K562 (cell line): ENCODE measurements around the gene HIVEP3. TPM values are rescaled to one million over a fixed set of nuclear protein-coding genes. Genes with fewer than 3 reads are reported as not detected.
A peak's percentile ranks its signal among the peaks of the same experiment; 100 is the strongest.

Source experiments
- ATAC-seq: fragments of 200-7000 bp; cut with Tn5 transposase; 3 replicates; pipeline ENCODE4 v1.9.1; 2020; ENCODE audit warnings: moderate library complexity
- BruUV-seq: library from RNA; stranded (reverse); fragments of 400-500 nt; replicated peaks from 2 replicates; lab custom pipeline; 2021; lab: Mats Ljungman, UMichigan
- CTCF ChIA-PET: fragments of 300-600 bp; formaldehyde crosslinking; extraction: SDS; loops from one replicate; lab custom pipeline; 2021; ENCODE audit warnings: low intra/inter-chr PET ratio; lab: Yijun Ruan, JAX
- POLR2A ChIA-PET: fragments of 300-600, 350-650 bp; sonication (Branson Sonifier 250); formaldehyde crosslinking; extraction: SDS; loops from one replicate; lab custom pipeline; 2021; ENCODE audit warnings: antibody characterized with exemption, inconsistent platforms; lab: Yijun Ruan, JAX
- DNase-seq, 4 experiments: peaks; one replicate each; pipeline versions ENCODE4 v3.0.0 to v3.0.0-alpha.2; 2011 to 2018; ENCODE audit warnings: low spot score in 3 of 4, mixed read lengths in 3 of 4; ENCODE audit errors: extremely low read depth in 1 of 4
- FAIRE-seq: peaks from 2 replicates; lab custom pipeline; 2011; peaks lifted over from hg19 to GRCh38; lab: Jason Lieb, UNC
- H2AFZ ChIP-seq: 2 replicates; pipeline ENCODE4 v1.6.0; 2011; ENCODE audit warnings: low read depth, low read length, control low read depth, inconsistent platforms
- H3K27ac ChIP-seq: fragments of 200-600 bp; 3 replicates; pipeline ENCODE4 v1.8.0; 2011; ENCODE audit warnings: low read depth, mild to moderate bottlenecking, control low read depth, inconsistent platforms, low read length, moderate library complexity, mixed read lengths; ENCODE audit errors: extremely low read depth
- H3K27me3 ChIP-seq, 2 experiments: fragments of 300-600 bp in 1 of 2; 2 replicates in 1 of 2; 3 replicates in 1 of 2; pipeline versions ENCODE4 v1.6.0 to v1.8.0; 2011; ENCODE audit warnings: inconsistent platforms in 2 of 2, low read length in 2 of 2, mild to moderate bottlenecking in 1 of 2, mixed read lengths in 1 of 2, moderate library complexity in 1 of 2; ENCODE audit not compliant: control insufficient read depth in 2 of 2, insufficient read depth in 2 of 2
- H3K36me3 ChIP-seq: fragments of 300-600 bp; 3 replicates; pipeline ENCODE4 v1.8.0; 2011; ENCODE audit warnings: mild to moderate bottlenecking, low read length, inconsistent platforms; ENCODE audit not compliant: control insufficient read depth, insufficient read depth
- H3K4me1 ChIP-seq, 2 experiments: fragments of 200-600 bp in 1 of 2; replicated peaks in 1 of 2; 2 replicates in 1 of 2; 3 replicates in 1 of 2; pipeline versions ENCODE4 v1.5.1 to v1.8.0; 2011; ENCODE audit warnings: inconsistent platforms in 2 of 2, low read length in 2 of 2, mild to moderate bottlenecking in 1 of 2, mixed read lengths in 1 of 2, moderate library complexity in 1 of 2; ENCODE audit not compliant: control insufficient read depth in 2 of 2, insufficient read depth in 2 of 2
- H3K4me2 ChIP-seq: 2 replicates; pipeline ENCODE4 v1.6.1; 2011; ENCODE audit warnings: low read length, control low read depth, inconsistent platforms, mixed read lengths; ENCODE audit not compliant: insufficient read depth
- H3K4me3 ChIP-seq: fragments of 200-600 bp; sonication (generic), shearing (Covaris generic); 2 replicates; pipeline ENCODE4 v1.5.1; 2016; ENCODE audit warnings: control low read depth, inconsistent platforms
- H3K79me2 ChIP-seq: fragments of 200-600 bp; 3 replicates; pipeline ENCODE4 v1.8.0; 2011; ENCODE audit warnings: low read length, inconsistent platforms; ENCODE audit not compliant: control insufficient read depth, insufficient read depth
- H3K9ac ChIP-seq, 2 experiments: 2 replicates each; pipeline versions ENCODE4 v1.6.0 to v1.6.1; 2011; ENCODE audit warnings: low read depth in 2 of 2, low read length in 2 of 2, control low read depth in 1 of 2, inconsistent platforms in 1 of 2, mild to moderate bottlenecking in 1 of 2, mixed read lengths in 1 of 2; ENCODE audit not compliant: insufficient read depth in 1 of 2
- H3K9me1 ChIP-seq: one replicate; pipeline ENCODE4 v1.6.0; 2011; ENCODE audit warnings: inconsistent platforms, mild to moderate bottlenecking, low read length, moderate library complexity; ENCODE audit not compliant: control insufficient read depth, insufficient read depth
- H3K9me3 ChIP-seq: replicated peaks from 2 replicates; pipeline ENCODE4 v1.5.1; 2011; ENCODE audit warnings: low read depth, low read length, inconsistent platforms; ENCODE audit not compliant: control insufficient read depth, insufficient read depth
- H4K20me1 ChIP-seq: replicated peaks from 2 replicates; pipeline ENCODE4 v1.6.1; 2011; ENCODE audit warnings: low read length, inconsistent platforms, mixed read lengths; ENCODE audit not compliant: control insufficient read depth, insufficient read depth
- C11orf30 ChIP-seq: fragments of 450-650 bp; IDR thresholded peaks from 2 replicates; pipeline ENCODE4 v1.6.1; 2016; ENCODE audit warnings: low read depth, mild to moderate bottlenecking
- CEBPG ChIP-seq, 3 experiments: fragments of 200-800 bp in 1 of 3; sonication (Bioruptor generic) in 1 of 3; sonication (generic) in 1 of 3; formaldehyde crosslinking in 1 of 3; IDR thresholded peaks in 2 of 3; conservative IDR thresholded peaks in 1 of 3; 2 replicates each; pipeline versions ENCODE4 v1.6.1 to v1.8.0; 2016 to 2022; ENCODE audit warnings: missing compliant biosample characterization in 2 of 3, missing genetic modification characterization in 2 of 3, mild to moderate bottlenecking in 1 of 3, missing genetic modification reagents in 1 of 3
- NFYB ChIP-seq: IDR thresholded peaks from 2 replicates; pipeline ENCODE4 v1.6.1; 2011; ENCODE audit warnings: mild to moderate bottlenecking, moderate library complexity; ENCODE audit not compliant: insufficient read length; ENCODE audit errors: extremely low read depth
- SREBF1 ChIP-seq: fragments of 150-350 bp; IDR thresholded peaks from 2 replicates; pipeline ENCODE4 v1.6.1; 2014; ENCODE audit warnings: antibody characterized with exemption, low read depth, low read length, borderline replicate concordance
- ZNF584 ChIP-seq: fragments of 200-800 bp; sonication (Bioruptor generic); IDR thresholded peaks from 2 replicates; pipeline ENCODE4 v1.6.1; 2016; ENCODE audit warnings: low read depth, mild to moderate bottlenecking, missing genetic modification characterization, missing compliant biosample characterization
- WGBS: fragments of 100-300 bp; shearing (Covaris generic); methylation state at CpG from one replicate; pipeline ENCODE4 v1.1.6; 2016; ENCODE audit warnings: low coverage, mixed read lengths; ENCODE audit not compliant: insufficient coverage; ENCODE audit errors: missing lambda C conversion rate; 5-methylcytosine and 5-hydroxymethylcytosine counted together
- in situ Hi-C: fragments of 300-500 bp; cut with MboI; formaldehyde crosslinking; loops from 4 replicates; pipeline ENCODE4 v1.15.0; 2018; ENCODE audit warnings: inconsistent platforms, mixed read lengths
- intact Hi-C: fragments of 100-400 bp; cut with micrococcal nuclease; formaldehyde crosslinking; loops from 2 replicates; pipeline ENCODE4 v1.14.2; 2022
- polyA plus RNA-seq, 8 experiments: library from polyadenylated mRNA; depleted of rRNA in 4 of 8; stranded (reverse) in 5 of 8; unstranded in 3 of 8; fragments of >200 nt; fragmentation: Nextera tagmentation in 2 of 8; fragmentation: Illumina TruSeq in 1 of 8; extraction: Ambion mirVana in 2 of 8; extraction: Trizol in 1 of 8; gene quantifications; 2 replicates each; pipeline versions ENCODE4 v1.2.1 to v1.2.3, GENCODE V29; 2011 to 2014; ENCODE audit warnings: inconsistent platforms in 1 of 8, missing spikeins in 1 of 8
- total RNA-seq, 7 experiments: library from RNA; depleted of rRNA in 6 of 7; stranded (reverse); fragments of >200 nt in 6 of 7; fragmentation: Illumina TruSeq in 2 of 7; extraction: Trizol in 2 of 7; gene quantifications; 2 replicates each; pipeline versions ENCODE4 v1.2.1 to v1.2.3, GENCODE V29; 2011 to 2021; ENCODE audit warnings: low replicate concordance in 1 of 7

HIVEP3 gene
- total and polyA plus RNA-seq, 9 of the 15 experiments (the other 6 are each of a cell fraction or from before 2014, with no cell fraction given): 0.09 to 0.58 (median 0.34) TPM; not detected in 1

GRCh38 chr1:41720861-41721410 is 197.8 kb downstream of the HIVEP3 start:
- no TSS peak for BruUV-seq
- no peaks in the 10 kb centered on the region for H4K20me1 ChIP-seq
- no peak overlapping the region for H3K4me3 ChIP-seq
- no peaks in the 10 kb centered on the region for H3K9me1 ChIP-seq
- ChIA-PET CTCF (no interaction called here), POLR2A (interaction anchor here (0.6 to 1.3 kb wide), 3 partner anchors 15 to 49 kb away, joined by 3 read pairs; no protein-coding TSS in a partner anchor)
- peaks cover 2 to 45% of the 10 kb centered on the region in 2 experiments; a peak in 3 of 5 replicates for H3K27me3 ChIP-seq
- H3K36me3 ChIP-seq: no peaks in the 10 kb centered on the region
- ATAC-seq (no peak), FAIRE-seq (no peak), DNase-seq (no peak)
- H2AFZ ChIP-seq: no peak overlapping the region
- H3K27ac ChIP-seq: no peak overlapping the region
- H3K4me1 ChIP-seq: no peaks in the 10 kb centered on the region; a peak in 1 of 5 replicates
- intact Hi-C loops (no loop called here), in situ Hi-C loops (no loop called here)
- H3K9ac ChIP-seq: no peak overlapping the region
- no peak for TF ChIP-seq CEBPG (CRISPR knock-in tag; IDR thresholded peaks at IDR 0.05)
- peak in 1 of 2 experiments; percentile 56; a peak in 3 of 4 replicates for TF ChIP-seq CEBPG (tag; conservative IDR thresholded peaks at IDR 0.05 in 1 of 2, IDR thresholded peaks at IDR 0.05 in 1 of 2)
- no peak for TF ChIP-seq NFYB
- WGBS: 0% methylated on average over 12 of the region's 12 CpGs
- H3K4me2 ChIP-seq: no peak overlapping the region
- no peaks in the 10 kb centered on the region for H3K79me2 ChIP-seq
- no peaks in the 10 kb centered on the region for H3K9me3 ChIP-seq

GRCh38 chr1:41719590-41719989 is 199.1 kb downstream of the HIVEP3 start:
- no peaks in the 10 kb centered on the region; the same call in 1 of the 2 replicates for H4K20me1 ChIP-seq
- DNase-seq: no peak
- no peak for ATAC-seq
- no peak overlapping the region for H3K4me2 ChIP-seq
- no peaks in the 10 kb centered on the region for H3K9me1 ChIP-seq
- no peak overlapping the region for H3K4me3 ChIP-seq
- in situ Hi-C loops (no loop called here), intact Hi-C loops (no loop called here)
- no peak for FAIRE-seq
- H3K9ac ChIP-seq: no peak overlapping the region
- H3K36me3 ChIP-seq: no peaks in the 10 kb centered on the region
- H3K9me3 ChIP-seq: no peaks in the 10 kb centered on the region
- ChIA-PET CTCF (no interaction called here), POLR2A (interaction anchor here (0.6 to 1.3 kb wide), 3 partner anchors 9 to 14 kb away, joined by 3 to 4 read pairs (median 4); no protein-coding TSS in a partner anchor)
- H2AFZ ChIP-seq: no peak overlapping the region
- no peaks in the 10 kb centered on the region; a peak in 1 of 5 replicates for H3K4me1 ChIP-seq
- H3K27me3 ChIP-seq: peaks cover 2 to 37% of the 10 kb centered on the region in 2 experiments; a peak in 3 of 5 replicates
- 2% methylated on average over 5 of the region's 5 CpGs for WGBS
- no peak overlapping the region for H3K27ac ChIP-seq
- BruUV-seq: no TSS peak
- no peaks in the 10 kb centered on the region for H3K79me2 ChIP-seq
- TF ChIP-seq C11orf30 (no peak), SREBF1 (no peak), ZNF584 (CRISPR knock-in tag) (no peak)
